Right lung (tissue), 10 donors: ENCODE results near the gene CCDC54. TPM values are rescaled to one million over a fixed set of nuclear protein-coding genes. Genes with fewer than 3 reads are reported as not detected.
"Not testable (repeated sequence)": the region's sequence is repeated elsewhere in the genome, so short reads cannot be mapped to it uniquely, and the experiment has no call there.

Experiments used
- DNase-seq, 2 donors: peaks; one replicate each; pipeline ENCODE4 v3.0.0-alpha.2; 2013
- long read RNA-seq, 8 donors: transcript quantifications; one replicate each; lab custom pipeline, GENCODE V29; 2026
- polyA plus RNA-seq, 5 donors: library from polyadenylated mRNA; unstranded; fragments of 120-200 nt; gene quantifications; one replicate each; pipeline versions ENCODE4 v1.2.1 to v1.2.3, GENCODE V29; 2013; ENCODE audit warnings: inconsistent platforms in 1 of 5, low replicate concordance in 1 of 5; ENCODE audit not compliant: insufficient read length in 5 of 5, insufficient read depth in 1 of 5

Gene CCDC54
- under 1 TPM; 0.08 to 0.21 (median 0.15) TPM for polyA plus RNA-seq
- long read RNA-seq, donor 1: 0 reads
- long read RNA-seq, donor 2: 0 reads
- long read RNA-seq, donor 3: 0 reads
- long read RNA-seq, donor 4: 0 reads
- long read RNA-seq, donor 5, partial matches to known transcripts: 0 of 1 reads
- long read RNA-seq, donor 5, other reads (novel, unspliced or antisense): 0 of 1 reads
- long read RNA-seq, donor 6: 0 reads
- long read RNA-seq, donor 7: 0 reads
- long read RNA-seq, donor 8: 0 reads

- DNase-seq: no peak
These were observed at the start of gene CCDC54 for GRCh38 chr3:107377151-107377550. TSS of gene CCDC54 (plus strand) at chr3:107377439. CDS start at chr3:107377588, 149 bp downstream.

- no peak for DNase-seq
These were observed 49.2 kb upstream of the CCDC54 start for GRCh38 chr3:107328069-107328468.

- DNase-seq: no peak
These were observed 48.2 kb upstream of the CCDC54 start for GRCh38 chr3:107329088-107329487.

- DNase-seq: not testable (repeated sequence)
These were observed 37.5 kb upstream of the CCDC54 start for GRCh38 chr3:107339690-107340089.

GRCh38 chr3:107344722-107345121, 32.5 kb upstream of the CCDC54 start:
- no peak for DNase-seq

- no peak for DNase-seq
These were observed 31.3 kb upstream of the CCDC54 start for GRCh38 chr3:107345822-107346405.

GRCh38 chr3:107346564-107346963, 30.7 kb upstream of the CCDC54 start:
- no peak for DNase-seq

- DNase-seq: no peak
These were observed 29.5 kb upstream of the CCDC54 start for GRCh38 chr3:107347751-107348150.

GRCh38 chr3:107356706-107357105, 20.5 kb upstream of the CCDC54 start:
- DNase-seq: no peak

GRCh38 chr3:107361633-107362032, 15.6 kb upstream of the CCDC54 start:
- DNase-seq: no peak

- DNase-seq: no peak
These were observed 12.2 kb upstream of the CCDC54 start for GRCh38 chr3:107365051-107365450.

- no peak for DNase-seq
These were observed 10.5 kb upstream of the CCDC54 start for GRCh38 chr3:107366766-107367165.

GRCh38 chr3:107367353-107367752, 9.9 kb upstream of the CCDC54 start:
- no peak for DNase-seq

- DNase-seq: no peak
These were observed 8.4 kb upstream of the CCDC54 start for GRCh38 chr3:107368654-107369398.

GRCh38 chr3:107369791-107370190, 7.4 kb upstream of the CCDC54 start:
- no peak for DNase-seq

GRCh38 chr3:107370907-107371306, 6.3 kb upstream of the CCDC54 start:
- no peak for DNase-seq

GRCh38 chr3:107372506-107372905, 4.7 kb upstream of the CCDC54 start:
- no peak for DNase-seq

GRCh38 chr3:107373896-107374295, 3.3 kb upstream of the CCDC54 start:
- no peak for DNase-seq

GRCh38 chr3:107375682-107376081, 1.6 kb upstream of the CCDC54 start:
- DNase-seq: no peak

- no peak for DNase-seq
These were observed 5.4 kb downstream of the CCDC54 start for GRCh38 chr3:107382631-107383030.

- no peak for DNase-seq
These were observed 7.2 kb downstream of the CCDC54 start for GRCh38 chr3:107384428-107384827.

GRCh38 chr3:107384907-107385306, 7.7 kb downstream of the CCDC54 start:
- DNase-seq: no peak

GRCh38 chr3:107387555-107387954, 10.3 kb downstream of the CCDC54 start:
- DNase-seq: no peak
